NCI-H2107 treated with DMSO at 0.1 percent for 48 hours (cell line): Measurements from ENCODE around the gene ERC1.
"Not testable (repeated sequence)": the region's sequence is repeated elsewhere in the genome, so short reads cannot be mapped to it uniquely, and the experiment has no call there.

Source experiments
- DNase-seq: peaks from one replicate; lab custom pipeline; 2025; ENCODE audit not compliant: unreplicated experiment; lab: John Stamatoyannopoulos, UW

Gene ERC1

GRCh38 chr12:1217191-1217949 is 226.3 kb downstream of the ERC1 start:
- DNase-seq: peak; percentile 64

GRCh38 chr12:1218369-1218768 is 227.3 kb downstream of the ERC1 start:
- DNase-seq: no peak

GRCh38 chr12:1220127-1221092 is 229.4 kb downstream of the ERC1 start:
- DNase-seq: no peak

- no peak for DNase-seq
Observed at GRCh38 chr12:1222858-1223639, 232.0 kb downstream of the ERC1 start.

- no peak for DNase-seq
Observed at GRCh38 chr12:1226951-1227350, 235.9 kb downstream of the ERC1 start.

- DNase-seq: no peak
Observed at GRCh38 chr12:1234073-1234472, 243.1 kb downstream of the ERC1 start.

- no peak for DNase-seq
Observed at GRCh38 chr12:1246637-1247036, 255.6 kb downstream of the ERC1 start.

GRCh38 chr12:1250641-1251040 is 259.6 kb downstream of the ERC1 start:
- DNase-seq: no peak

GRCh38 chr12:1252758-1253157 is 261.7 kb downstream of the ERC1 start:
- DNase-seq: no peak

- not testable (repeated sequence) for DNase-seq
Observed at GRCh38 chr12:1255125-1255524, 264.1 kb downstream of the ERC1 start.

GRCh38 chr12:1255854-1256253 is 264.8 kb downstream of the ERC1 start:
- DNase-seq: not testable (repeated sequence)

GRCh38 chr12:1256285-1256684 is 265.3 kb downstream of the ERC1 start:
- DNase-seq: no peak

- DNase-seq: no peak
Observed at GRCh38 chr12:1256991-1257390, 266.0 kb downstream of the ERC1 start.

- no peak for DNase-seq
Observed at GRCh38 chr12:1262011-1262410, 271.0 kb downstream of the ERC1 start.

- DNase-seq: no peak
Observed at GRCh38 chr12:1267243-1267642, 276.2 kb downstream of the ERC1 start.

- no peak for DNase-seq
Observed at GRCh38 chr12:1272142-1272541, 281.1 kb downstream of the ERC1 start.

- DNase-seq: no peak
Observed at GRCh38 chr12:1273051-1273450, 282.0 kb downstream of the ERC1 start.

- DNase-seq: no peak
Observed at GRCh38 chr12:1277905-1278304, 286.9 kb downstream of the ERC1 start.

- DNase-seq: no peak
Observed at GRCh38 chr12:1279050-1279449, 288.0 kb downstream of the ERC1 start.

GRCh38 chr12:1280059-1280458 is 289.0 kb downstream of the ERC1 start:
- no peak for DNase-seq

- no peak for DNase-seq
Observed at GRCh38 chr12:1281683-1282366, 290.8 kb downstream of the ERC1 start.
